Neuronal stem cell (in vitro differentiated cells): Measurements from ENCODE around the gene MDM2.

Source experiments
- DNase-seq: peaks from one replicate; pipeline ENCODE4 v3.0.0-alpha.2; 2013; ENCODE audit warnings: low spot score
- H2AFZ ChIP-seq: one replicate; pipeline ENCODE4 v1.6.1; 2013; ENCODE audit warnings: mild to moderate bottlenecking, low read length, inconsistent platforms
- H2AK5ac ChIP-seq: 2 replicates; pipeline ENCODE4 v1.6.1; 2013; ENCODE audit warnings: low read depth, mild to moderate bottlenecking, inconsistent platforms, low read length, moderate library complexity, mixed read lengths
- H2BK120ac ChIP-seq: 2 replicates; pipeline ENCODE4 v1.6.1; 2013; ENCODE audit warnings: low read depth, mild to moderate bottlenecking, inconsistent platforms, low read length, moderate library complexity, mixed read lengths
- H2BK12ac ChIP-seq: one replicate; pipeline ENCODE4 v1.6.1; 2013; ENCODE audit warnings: low read length, inconsistent platforms
- H2BK15ac ChIP-seq: 2 replicates; pipeline ENCODE4 v1.6.1; 2013; ENCODE audit warnings: mild to moderate bottlenecking, low read length, inconsistent platforms, mixed read lengths
- H2BK5ac ChIP-seq: one replicate; pipeline ENCODE4 v1.6.1; 2013; ENCODE audit warnings: inconsistent platforms, mild to moderate bottlenecking, low read length, moderate library complexity
- H3K14ac ChIP-seq: one replicate; pipeline ENCODE4 v1.6.1; 2013; ENCODE audit warnings: low read length, inconsistent platforms
- H3K18ac ChIP-seq: 2 replicates; pipeline ENCODE4 v1.6.1; 2013; ENCODE audit warnings: low read length, inconsistent platforms
- H3K23ac ChIP-seq: 2 replicates; pipeline ENCODE4 v1.6.1; 2013; ENCODE audit warnings: low read depth, mild to moderate bottlenecking, mixed read lengths, low read length, inconsistent platforms; ENCODE audit not compliant: poor library complexity
- H3K27ac ChIP-seq: replicated peaks from 3 replicates; pipeline ENCODE4 v1.5.1; 2013; ENCODE audit warnings: low read length, inconsistent platforms
- H3K27me3 ChIP-seq, 3 experiments: 2 replicates each; pipeline ENCODE4 v1.6.1; 2013; ENCODE audit warnings: low read length in 3 of 3, mild to moderate bottlenecking in 2 of 3, inconsistent platforms in 1 of 3, low read depth in 1 of 3, mixed read lengths in 1 of 3, moderate library complexity in 1 of 3; ENCODE audit not compliant: control insufficient read depth in 3 of 3, insufficient read depth in 3 of 3
- H3K36me3 ChIP-seq, 2 donors: replicated peaks in 1 of 2; 2 replicates each; pipeline ENCODE4 v1.6.1; 2013; ENCODE audit warnings: low read length in 2 of 2; ENCODE audit not compliant: control insufficient read depth in 2 of 2, insufficient read depth in 2 of 2
- H3K4ac ChIP-seq: 2 replicates; pipeline ENCODE4 v1.6.1; 2013; ENCODE audit warnings: inconsistent platforms, mild to moderate bottlenecking, low read length, moderate library complexity
- H3K4me1 ChIP-seq, 2 donors: 1 replicate in 1 of 2; 2 replicates in 1 of 2; pipeline ENCODE4 v1.6.1; 2013; ENCODE audit warnings: low read length in 2 of 2, low read depth in 1 of 2; ENCODE audit not compliant: control insufficient read depth in 2 of 2, insufficient read depth in 1 of 2
- H3K4me2 ChIP-seq: one replicate; pipeline ENCODE4 v1.6.1; 2013; ENCODE audit warnings: mild to moderate bottlenecking, low read length, inconsistent platforms; ENCODE audit not compliant: insufficient read depth, poor library complexity, severe bottlenecking
- H3K4me3 ChIP-seq, 2 donors: 2 replicates each; pipeline ENCODE4 v1.5.1; 2013; ENCODE audit warnings: low read length in 2 of 2, mild to moderate bottlenecking in 2 of 2, inconsistent platforms in 1 of 2, moderate library complexity in 1 of 2
- H3K79me1 ChIP-seq: one replicate; pipeline ENCODE4 v1.6.1; 2013; ENCODE audit warnings: low read depth, mild to moderate bottlenecking, inconsistent platforms, low read length, moderate library complexity
- H3K9ac ChIP-seq: one replicate; pipeline ENCODE4 v1.6.1; 2013; ENCODE audit warnings: mild to moderate bottlenecking, low read depth, low read length, inconsistent platforms; ENCODE audit not compliant: poor library complexity
- H3K9me3 ChIP-seq, 2 donors: replicated peaks in 1 of 2; 2 replicates each; pipeline versions ENCODE3 to v1.6.1; 2013; ENCODE audit warnings: low read length in 2 of 2, mild to moderate bottlenecking in 2 of 2, inconsistent platforms in 1 of 2, low read depth in 1 of 2, mixed read lengths in 1 of 2, moderate library complexity in 1 of 2; ENCODE audit not compliant: control insufficient read depth in 2 of 2, insufficient read depth in 1 of 2
- H4K8ac ChIP-seq: one replicate; pipeline ENCODE4 v1.6.1; 2013; ENCODE audit warnings: low read depth, mild to moderate bottlenecking, inconsistent platforms, low read length, moderate library complexity
- H4K91ac ChIP-seq: one replicate; pipeline ENCODE4 v1.6.1; 2013; ENCODE audit warnings: low read length, low read depth, mild to moderate bottlenecking, inconsistent platforms; ENCODE audit not compliant: poor library complexity
- WGBS, 2 donors: extraction: QIAGEN DNeasy Blood & Tissue Kit; methylation state at CpG; one replicate each; pipeline ENCODE4 v1.1.7; 2013; ENCODE audit warnings: missing lambda C conversion rate in 2 of 2, mixed read lengths in 1 of 2; ENCODE audit not compliant: insufficient read length in 2 of 2, insufficient replicate concordance in 1 of 2; ENCODE audit errors: extremely low coverage in 2 of 2; 5-methylcytosine and 5-hydroxymethylcytosine counted together

Gene MDM2

DNA sequence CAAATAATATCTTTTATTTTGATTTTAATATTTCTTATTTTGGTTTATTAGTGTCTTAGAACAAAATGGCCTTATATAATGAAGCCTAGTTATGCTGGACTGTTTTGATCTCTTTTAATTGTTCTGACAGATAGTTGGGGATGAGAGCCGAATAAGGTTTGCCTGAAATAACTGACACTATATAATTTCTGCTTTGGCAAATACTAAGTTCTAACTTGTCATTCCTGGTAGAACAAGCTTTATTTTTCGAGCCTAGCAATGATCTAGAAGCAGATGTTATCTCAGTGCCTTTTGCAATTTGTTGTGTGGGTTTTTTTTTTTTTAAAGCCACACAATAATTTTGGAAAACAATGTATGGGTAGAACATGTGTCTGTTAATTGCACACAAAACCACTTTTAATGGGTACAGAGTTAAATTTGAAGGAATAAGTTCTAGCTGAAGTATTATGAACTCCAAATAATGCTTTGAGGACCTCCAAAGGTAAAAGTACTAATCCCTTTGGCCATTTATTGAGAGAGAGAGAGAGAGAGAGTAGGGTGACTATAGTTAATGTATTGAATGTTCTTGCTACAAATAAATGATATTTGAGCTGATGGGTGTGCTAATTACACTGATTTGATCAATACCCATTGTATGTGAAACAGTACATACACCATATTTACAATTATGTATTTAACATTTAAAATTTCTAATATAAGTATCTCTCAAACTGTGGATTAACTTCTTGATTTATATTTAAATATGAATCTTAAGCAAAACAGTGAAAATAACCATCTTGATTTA is 35.0 kb downstream of the MDM2 start:
- Histone ChIP-seq H2BK12ac (no peak overlapping the region), H2BK120ac (no peak overlapping the region), H3K4me3 (no peak overlapping the region), H3K79me1 (no peaks in the 10 kb centered on the region), H3K18ac (no peak overlapping the region), H3K4me2 (no peak overlapping the region), H2AFZ (no peak overlapping the region), H3K14ac (no peak overlapping the region), H2AK5ac (no peak overlapping the region), H4K91ac (no peak overlapping the region), H3K27me3 (no peaks in the 10 kb centered on the region), H3K9ac (no peak overlapping the region), H3K27ac (no peak overlapping the region), H2BK5ac (no peak overlapping the region), H2BK15ac (no peak overlapping the region), H3K9me3 (no peaks in the 10 kb centered on the region), H3K4ac (no peak overlapping the region), H3K23ac (no peak overlapping the region), H3K4me1 (no peaks in the 10 kb centered on the region), H3K36me3 (peaks cover 8 to 77% of the 10 kb centered on the region in 2 donors), H4K8ac (no peak overlapping the region)
- no CpG with 5 or more reads among the region's 2 CpGs for WGBS, 2 donors
- no peak for DNase-seq

DNA sequence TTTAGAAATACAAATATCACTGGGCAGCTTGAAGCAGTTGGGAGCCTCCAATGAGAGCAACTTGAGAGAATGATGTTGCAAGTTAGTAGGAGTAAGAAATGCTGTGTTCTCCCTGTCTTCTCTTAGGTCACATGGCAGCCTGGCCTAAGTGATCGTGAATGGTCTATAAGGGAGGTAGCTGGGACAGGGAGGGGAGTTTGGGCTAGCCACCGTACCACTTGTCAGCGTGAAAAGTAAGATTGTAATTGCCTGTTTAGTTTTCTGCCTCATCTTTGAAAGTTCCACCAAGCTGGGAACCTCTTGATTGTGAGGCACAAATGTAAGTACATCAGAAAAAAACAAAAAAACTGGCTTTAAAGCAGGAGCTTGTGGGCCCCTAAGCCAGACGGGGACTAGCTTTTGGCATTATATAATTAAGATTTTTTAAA is 36.4 kb downstream of the MDM2 start:
- Histone ChIP-seq H3K4me1 (no peaks in the 10 kb centered on the region), H4K8ac (no peak overlapping the region), H3K79me1 (no peaks in the 10 kb centered on the region), H2BK5ac (no peak overlapping the region), H3K14ac (no peak overlapping the region), H3K4me3 (no peak overlapping the region), H3K27ac (no peak overlapping the region), H2BK15ac (no peak overlapping the region), H3K9ac (no peak overlapping the region), H3K23ac (no peak overlapping the region), H3K9me3 (no peaks in the 10 kb centered on the region), H2BK12ac (no peak overlapping the region), H4K91ac (no peak overlapping the region), H3K18ac (no peak overlapping the region), H2AFZ (no peak overlapping the region), H3K36me3 (peaks cover 4 to 64% of the 10 kb centered on the region in 2 donors), H2BK120ac (no peak overlapping the region), H3K4me2 (no peak overlapping the region), H3K27me3 (no peaks in the 10 kb centered on the region), H2AK5ac (no peak overlapping the region), H3K4ac (no peak overlapping the region)
- no peak for DNase-seq
- no CpG with 5 or more reads among the region's 4 CpGs for WGBS, 2 donors

GRCh38 chr12:68844788-68845695 is 37.1 kb downstream of the MDM2 start:
- no peak overlapping the region for H2BK15ac ChIP-seq
- no peaks in the 10 kb centered on the region for H3K4me1 ChIP-seq
- no peak overlapping the region for H4K91ac ChIP-seq
- H3K27ac ChIP-seq = no peak overlapping the region
- no peak overlapping the region for H2BK120ac ChIP-seq
- no peaks in the 10 kb centered on the region for H3K27me3 ChIP-seq
- H3K36me3 ChIP-seq = peaks cover 2 to 56% of the 10 kb centered on the region in 2 donors
- no peak overlapping the region for H3K4me3 ChIP-seq
- H3K9me3 ChIP-seq = no peaks in the 10 kb centered on the region
- no peak overlapping the region for H2BK12ac ChIP-seq
- DNase-seq = no peak
- WGBS, 2 donors = no CpG with 5 or more reads among the region's 14 CpGs
- no peak overlapping the region for H3K4ac ChIP-seq
- H3K23ac ChIP-seq = no peak overlapping the region
- no peaks in the 10 kb centered on the region for H3K79me1 ChIP-seq
- no peak overlapping the region for H3K4me2 ChIP-seq
- H4K8ac ChIP-seq = no peak overlapping the region
- H3K18ac ChIP-seq = no peak overlapping the region
- H2BK5ac ChIP-seq = no peak overlapping the region
- H2AFZ ChIP-seq = no peak overlapping the region
- no peak overlapping the region for H3K14ac ChIP-seq
- no peak overlapping the region for H3K9ac ChIP-seq
- H2AK5ac ChIP-seq = no peak overlapping the region

GRCh38 chr12:68846811-68847210 is 38.8 kb downstream of the MDM2 start:
- peaks cover 2 to 39% of the 10 kb centered on the region in 2 donors for H3K36me3 ChIP-seq
- no peak overlapping the region for H3K18ac ChIP-seq
- no peak overlapping the region for H3K27ac ChIP-seq
- no peak overlapping the region for H3K9ac ChIP-seq
- no peak overlapping the region for H4K8ac ChIP-seq
- H4K91ac ChIP-seq = no peak overlapping the region
- H3K4ac ChIP-seq = no peak overlapping the region
- no peak overlapping the region for H3K4me3 ChIP-seq
- no peak overlapping the region for H2BK5ac ChIP-seq
- no peak overlapping the region for H3K23ac ChIP-seq
- no peak overlapping the region for H2BK15ac ChIP-seq
- no peaks in the 10 kb centered on the region for H3K79me1 ChIP-seq
- no peaks in the 10 kb centered on the region for H3K4me1 ChIP-seq
- no peaks in the 10 kb centered on the region for H3K9me3 ChIP-seq
- no CpG with 5 or more reads among the region's 3 CpGs for WGBS, 2 donors
- H2BK120ac ChIP-seq = no peak overlapping the region
- H3K4me2 ChIP-seq = no peak overlapping the region
- no peak overlapping the region for H2BK12ac ChIP-seq
- DNase-seq = no peak
- H3K14ac ChIP-seq = no peak overlapping the region
- no peak overlapping the region for H2AK5ac ChIP-seq
- H3K27me3 ChIP-seq = no peaks in the 10 kb centered on the region
- H2AFZ ChIP-seq = no peak overlapping the region
